UCSD-AML1 (cell line): ENCODE measurements around the gene MASP2.
A peak's percentile ranks its signal among the peaks of the same experiment; 100 is the strongest.
"Not testable (repeated sequence)": the region's sequence is repeated elsewhere in the genome, so short reads cannot be mapped to it uniquely, and the experiment has no call there.

Source experiments
- DNase-seq: peaks from one replicate; lab custom pipeline; 2025; ENCODE audit not compliant: unreplicated experiment; lab: John Stamatoyannopoulos, UW

The MASP2 gene

DNA sequence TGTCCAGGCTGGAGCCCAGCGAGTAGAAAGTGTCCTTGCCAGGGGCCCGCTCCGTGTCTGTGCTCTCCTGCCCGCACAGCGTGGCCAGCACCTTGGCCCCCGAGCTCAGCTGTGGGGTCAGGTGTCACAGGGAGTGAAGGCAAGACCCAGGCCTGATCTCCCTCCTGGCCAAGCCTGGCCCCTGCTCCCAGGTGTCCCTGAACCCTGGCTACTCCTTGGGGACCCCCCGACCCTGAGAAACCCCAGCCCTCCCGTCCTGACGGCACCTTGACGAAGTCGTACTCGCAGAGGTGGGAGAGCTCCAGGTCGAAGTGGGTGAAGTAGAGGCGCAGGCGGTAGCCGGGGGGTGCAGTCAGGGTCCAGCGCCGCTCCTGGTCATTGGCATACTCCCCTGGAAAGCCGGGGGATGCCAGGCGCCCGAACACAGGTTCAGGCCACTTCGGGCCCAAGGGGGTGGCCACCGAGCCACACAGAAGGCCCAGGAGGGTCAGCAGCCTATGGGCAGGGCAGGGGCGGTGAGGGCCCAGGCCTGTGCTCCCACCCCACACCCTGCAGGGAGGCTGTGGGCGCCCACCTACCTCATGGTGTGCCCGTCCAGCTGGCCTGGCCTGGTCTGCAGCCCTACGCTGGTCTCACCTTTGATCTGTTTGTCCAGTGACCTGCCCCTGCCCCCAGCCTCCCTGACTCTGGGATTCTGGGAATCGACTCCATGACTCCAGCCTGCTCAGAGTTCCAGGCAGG lies at the start of gene MASP2:
Gene MASP2 (minus strand): TSS at position 615 of the 741 bp plus-strand sequence. CDS start 32 bp downstream, at position 583.
- no peak for DNase-seq

DNA sequence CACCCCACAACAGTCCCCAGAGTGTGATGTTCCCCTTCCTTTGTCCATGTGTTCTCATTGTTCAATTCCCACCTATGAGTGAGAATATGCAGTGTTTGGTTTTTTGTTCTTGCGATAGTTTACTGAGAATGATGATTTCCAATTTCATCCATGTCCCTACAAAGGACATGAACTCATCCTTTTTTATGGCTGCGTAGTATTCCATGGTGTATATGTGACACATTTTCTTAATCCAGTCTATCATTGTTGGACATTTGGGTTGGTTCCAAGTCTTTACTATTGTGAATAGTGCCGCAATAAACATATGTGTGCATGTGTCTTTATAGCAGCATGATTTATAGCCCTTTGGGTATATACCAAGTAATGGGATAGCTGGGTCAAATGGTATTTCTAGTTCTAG lies 36.7 kb upstream of the MASP2 start:
- DNase-seq = not testable (repeated sequence)

DNA sequence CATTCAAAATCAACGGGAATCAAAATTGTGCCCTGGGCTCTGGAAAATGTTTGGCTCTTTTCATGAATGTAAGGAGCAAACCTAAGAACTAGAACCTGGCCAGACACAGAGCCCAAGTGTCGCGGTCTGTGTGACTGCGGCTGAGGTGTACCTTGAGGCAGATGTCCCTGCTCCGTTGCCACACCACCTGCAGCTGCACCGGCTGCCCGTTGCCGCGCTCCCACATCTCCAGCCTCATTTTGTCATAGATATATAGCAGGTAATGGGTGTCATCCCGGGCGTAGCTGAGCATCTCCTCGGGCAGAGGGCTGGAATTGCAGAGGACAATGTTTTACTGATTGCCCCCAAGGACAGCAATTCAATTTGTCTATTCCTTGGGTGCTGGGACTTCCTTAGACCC lies 33.9 kb upstream of the MASP2 start:
- no peak for DNase-seq

DNA sequence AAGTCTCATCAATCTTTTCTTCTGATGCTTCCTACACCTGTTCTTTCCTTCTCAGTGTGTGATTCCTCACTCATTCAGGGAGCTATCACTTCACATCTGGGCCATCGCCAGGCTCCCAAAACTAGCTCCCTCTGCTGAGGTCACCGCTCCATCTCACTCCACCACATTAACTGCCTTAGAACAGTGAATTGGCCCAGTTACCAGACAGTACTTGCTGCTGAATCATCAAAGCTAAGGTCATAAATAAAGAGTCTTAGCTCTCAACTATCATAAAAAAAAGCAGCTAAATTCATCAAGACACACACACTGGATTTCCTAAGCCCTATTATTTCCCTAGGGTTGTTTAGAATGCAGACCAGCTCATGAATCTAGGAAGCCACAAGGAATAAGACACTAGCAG lies 31.6 kb upstream of the MASP2 start:
- DNase-seq = no peak

DNA sequence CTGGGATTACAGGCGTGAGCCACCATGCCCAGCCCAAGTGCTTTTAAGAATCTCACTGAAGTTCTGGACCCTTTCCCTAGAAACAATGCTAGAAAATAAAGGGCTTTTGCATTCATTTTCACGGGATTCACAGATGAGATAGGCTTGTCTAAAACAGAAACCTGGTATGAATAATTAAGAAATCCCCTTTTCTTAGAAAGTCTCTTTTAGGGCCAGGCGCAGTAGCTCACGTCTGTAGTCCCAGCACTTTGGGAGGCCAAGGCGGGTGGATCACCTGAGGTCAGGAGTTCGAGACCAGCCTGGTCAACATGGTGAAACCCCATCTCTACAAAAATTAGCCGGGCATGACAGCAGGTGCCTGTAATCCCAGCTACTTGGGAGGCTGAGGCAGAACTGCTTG lies 26.4 kb upstream of the MASP2 start:
- DNase-seq = not testable (repeated sequence)

DNA sequence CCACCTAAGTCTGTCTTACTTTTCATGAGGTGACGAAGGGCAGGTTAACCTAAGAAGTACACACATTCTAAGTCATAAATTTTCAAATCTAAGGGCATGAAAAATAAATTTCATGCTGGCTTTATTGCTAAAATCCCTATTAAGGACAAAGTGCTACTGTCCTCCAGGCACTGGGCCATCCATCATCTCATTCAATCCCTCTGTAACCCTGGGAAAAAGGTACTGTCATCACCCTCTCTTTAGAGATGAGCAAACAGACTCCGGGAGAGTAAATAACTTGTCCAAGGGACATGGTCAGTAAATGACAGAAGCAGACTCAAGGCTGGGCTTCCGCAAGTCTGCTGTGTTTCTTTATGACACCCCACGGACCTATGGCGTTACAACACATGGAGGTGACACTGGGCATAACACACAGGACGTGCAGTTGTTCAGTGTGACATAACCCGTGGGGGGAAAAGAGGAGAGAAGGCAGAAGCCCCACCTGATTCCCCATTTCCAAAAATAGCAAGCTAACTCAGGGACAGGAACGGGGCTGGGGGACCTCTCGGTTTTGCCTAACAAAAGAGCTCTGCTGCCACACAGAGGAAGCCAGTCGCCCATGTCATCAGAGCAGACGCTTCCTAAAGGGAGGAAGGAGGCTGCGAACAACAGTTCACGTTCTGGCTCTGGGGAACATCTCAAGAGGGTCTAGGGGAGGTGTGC lies 25.3 kb upstream of the MASP2 start:
- no peak for DNase-seq

DNA sequence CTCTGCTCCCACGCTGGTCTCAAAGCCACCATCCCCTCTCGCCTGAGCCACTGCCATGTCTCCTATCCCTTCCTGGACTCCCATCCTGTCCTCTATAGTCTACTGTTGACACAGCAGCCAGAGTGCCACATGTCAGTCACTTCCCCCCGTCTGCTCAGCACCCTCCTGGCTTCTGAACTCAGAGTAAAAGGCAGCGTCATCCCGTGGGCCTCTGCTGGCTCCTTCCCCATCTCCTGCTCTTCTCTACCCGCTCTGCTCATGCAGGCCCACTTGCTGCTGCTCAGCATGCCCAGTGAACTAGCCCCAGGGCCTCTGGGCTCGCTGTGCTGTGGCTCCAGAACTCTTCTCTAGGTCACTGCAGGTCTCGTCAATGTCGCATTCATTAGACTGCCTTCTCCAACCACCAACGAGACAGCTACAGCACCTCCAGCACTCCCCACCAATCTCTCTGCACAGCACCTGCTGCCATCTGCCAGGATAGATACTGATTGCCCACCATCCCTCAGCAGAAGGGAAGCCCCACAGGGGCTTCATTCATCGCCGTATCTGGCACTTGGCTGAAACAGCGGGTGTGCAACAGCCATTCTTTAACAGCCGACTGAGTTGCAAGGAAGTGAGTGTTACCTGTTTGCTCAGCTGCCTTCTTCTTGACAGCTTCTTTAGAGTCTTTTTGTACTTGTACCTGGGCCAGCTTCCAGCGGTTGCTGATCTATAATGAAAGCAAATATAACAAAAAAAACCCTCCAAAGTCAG lies 24.6 kb upstream of the MASP2 start:
- DNase-seq = no peak

DNA sequence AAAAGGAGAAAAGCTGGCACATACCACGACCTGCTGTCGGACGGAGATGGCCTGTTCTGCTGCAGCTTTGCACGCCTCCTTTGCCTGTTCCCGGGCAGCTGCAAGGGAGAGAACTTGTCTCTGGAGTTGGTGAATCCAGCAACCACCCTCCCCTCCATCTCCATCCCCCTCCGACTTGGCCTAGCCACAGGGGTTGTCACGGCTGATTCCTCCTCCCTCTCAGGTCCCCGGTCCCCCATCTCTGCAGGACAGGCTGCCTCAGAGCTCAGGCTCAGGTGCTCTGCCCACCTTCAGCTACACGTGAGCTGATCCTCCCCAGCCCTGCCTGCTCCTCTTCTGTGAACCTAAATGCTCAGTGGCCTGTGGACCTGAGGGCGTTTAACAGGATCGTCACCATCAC lies 23.8 kb upstream of the MASP2 start:
- DNase-seq = no peak

DNA sequence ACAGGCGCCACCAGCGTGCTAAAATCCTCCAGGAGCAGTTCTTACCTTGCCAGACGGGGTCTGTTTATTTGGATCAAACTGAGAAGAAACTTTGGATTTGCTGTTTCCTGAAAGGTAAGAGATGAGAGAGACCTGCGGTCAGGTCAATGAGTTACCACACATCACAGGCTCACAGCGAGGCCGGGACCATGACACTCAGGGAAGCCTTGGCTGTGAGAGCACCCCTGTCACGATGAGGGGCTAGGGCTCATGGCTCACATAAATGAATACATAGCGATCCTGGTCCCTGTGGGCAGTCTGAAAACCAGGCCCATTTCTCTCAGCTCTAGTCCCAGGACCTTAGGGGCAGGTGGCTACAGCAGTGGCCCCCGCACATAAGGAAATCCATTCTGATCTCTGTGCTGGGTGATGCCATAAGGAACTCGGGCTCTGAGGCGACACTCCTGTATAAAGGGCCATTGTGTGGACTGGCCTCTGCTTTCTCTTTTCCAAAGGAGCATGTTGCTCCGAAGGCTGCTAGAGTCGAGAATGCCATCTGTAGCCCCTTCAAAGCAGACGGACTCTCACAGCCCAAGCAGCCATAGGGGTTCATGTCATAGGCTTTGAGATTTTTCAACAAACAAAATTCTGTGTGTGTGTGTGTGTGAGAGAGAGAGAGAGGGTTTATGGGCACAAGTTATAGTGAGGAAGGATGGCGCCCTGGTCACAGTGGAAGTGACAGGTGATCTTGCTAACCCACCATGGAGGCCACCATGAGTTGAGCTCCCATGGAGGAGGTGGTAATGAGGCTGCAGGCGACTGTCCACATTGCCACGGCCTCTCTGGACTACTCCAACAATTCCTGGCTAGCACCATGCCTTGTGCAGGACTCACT lies 21.8 kb upstream of the MASP2 start:
- DNase-seq = no peak

DNA sequence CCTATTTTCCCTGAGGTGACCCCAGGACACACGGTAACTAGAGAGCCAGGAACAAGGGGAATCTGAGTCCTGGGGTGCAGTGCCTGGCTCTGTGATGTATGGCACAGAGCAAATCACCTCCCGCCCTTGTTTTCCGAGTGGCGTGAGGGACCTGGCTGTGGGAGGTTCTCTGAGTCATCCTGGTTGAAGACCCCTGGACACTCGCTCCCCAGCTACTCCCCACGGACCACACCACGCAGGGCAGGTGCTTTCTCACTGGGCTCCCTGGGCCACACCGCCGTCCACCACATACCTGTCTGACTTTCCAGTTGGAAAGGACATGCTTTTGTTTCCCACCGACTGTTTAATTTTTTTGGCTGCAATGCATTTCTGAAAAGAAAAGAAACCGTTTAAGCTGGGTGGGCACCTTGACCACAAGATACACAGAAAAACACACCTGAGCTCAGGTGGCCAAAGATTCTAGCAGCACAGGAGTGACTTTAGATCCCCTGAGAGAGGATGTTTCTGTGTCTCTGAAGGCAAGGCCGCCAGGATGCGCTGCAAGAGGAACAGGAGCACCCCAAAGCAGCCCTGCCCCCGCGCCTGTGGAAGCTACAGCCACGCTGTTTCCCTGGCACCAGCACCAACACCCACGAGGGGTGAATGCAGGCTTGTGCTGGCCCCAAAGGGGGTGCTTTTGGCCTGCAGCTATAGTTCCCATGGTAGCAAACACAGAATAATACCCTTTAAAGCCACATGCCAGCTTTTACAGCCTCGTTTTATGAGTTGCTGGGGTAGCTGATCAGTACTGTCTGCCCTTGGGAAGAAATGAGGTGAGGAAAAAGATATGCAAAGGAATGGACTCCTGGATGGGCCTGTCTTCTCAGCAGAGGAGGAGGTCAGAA lies 20.9 kb upstream of the MASP2 start:
- DNase-seq = no peak

DNA sequence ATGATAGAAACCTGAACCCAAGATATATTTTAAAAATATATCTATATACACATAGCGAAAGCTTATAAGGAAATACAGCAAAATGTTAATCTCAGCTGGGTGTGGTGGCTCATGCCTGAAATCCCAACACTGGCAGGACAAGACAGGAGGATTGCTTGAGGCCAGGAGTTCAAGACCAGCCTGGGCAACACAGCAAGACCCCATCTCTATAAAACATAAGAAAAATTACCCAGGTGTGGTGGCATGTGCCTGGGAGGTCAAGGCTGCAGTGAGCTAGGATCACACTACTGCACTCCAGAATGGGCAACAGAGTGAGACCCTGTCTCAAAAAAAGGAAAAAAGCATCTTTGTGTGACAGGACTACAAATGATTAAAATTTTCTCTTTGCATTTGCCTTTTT lies 18.8 kb upstream of the MASP2 start:
- no peak for DNase-seq

DNA sequence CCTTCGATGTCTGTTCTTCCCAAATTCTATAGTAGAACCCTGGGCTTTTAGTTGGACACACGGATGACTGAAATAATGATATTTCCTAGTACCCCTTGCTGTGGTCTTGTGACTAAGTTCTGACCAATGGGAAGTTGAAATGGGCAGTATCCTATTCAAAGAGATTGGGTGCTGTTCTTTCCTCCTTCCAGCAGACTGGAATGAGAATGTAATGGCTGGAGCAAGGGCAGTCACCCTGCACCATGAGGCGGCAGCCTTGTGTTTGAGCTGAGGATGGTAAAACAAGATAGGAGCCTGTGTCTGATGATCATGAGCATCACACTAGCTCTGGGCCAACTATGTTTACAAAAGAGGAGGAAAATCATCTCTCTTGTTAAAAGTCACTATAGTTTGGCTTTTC lies 17.9 kb upstream of the MASP2 start:
- no peak for DNase-seq

DNA sequence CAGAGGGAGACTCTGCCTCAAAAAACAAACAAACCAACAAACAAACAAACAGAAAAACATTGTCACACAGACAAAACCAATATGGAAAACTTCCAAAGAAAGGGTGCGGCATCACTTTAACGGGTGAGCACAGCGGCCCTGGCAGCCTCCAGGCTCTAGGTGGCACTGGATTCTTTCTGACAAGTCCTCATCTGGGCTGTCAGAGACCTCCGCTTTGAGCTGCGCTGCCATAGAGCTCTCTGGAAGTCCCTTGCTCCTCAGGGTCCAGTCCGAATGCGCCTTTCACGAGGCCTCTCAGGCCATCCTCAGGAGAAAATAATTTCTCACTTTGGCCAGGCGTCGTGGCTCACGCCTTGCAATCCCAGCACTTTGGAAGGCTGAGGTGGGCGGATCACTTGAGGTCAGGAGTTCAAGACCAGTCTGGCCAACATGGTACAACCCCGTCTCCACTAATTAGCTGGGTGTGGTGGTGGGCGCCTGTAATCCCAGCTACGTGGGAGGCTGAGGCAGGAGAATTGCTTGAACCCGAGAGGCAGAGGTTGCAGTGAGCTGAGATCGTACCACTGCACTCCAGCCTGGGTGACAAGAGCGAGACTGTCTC lies 17.0 kb upstream of the MASP2 start:
- not testable (repeated sequence) for DNase-seq

DNA sequence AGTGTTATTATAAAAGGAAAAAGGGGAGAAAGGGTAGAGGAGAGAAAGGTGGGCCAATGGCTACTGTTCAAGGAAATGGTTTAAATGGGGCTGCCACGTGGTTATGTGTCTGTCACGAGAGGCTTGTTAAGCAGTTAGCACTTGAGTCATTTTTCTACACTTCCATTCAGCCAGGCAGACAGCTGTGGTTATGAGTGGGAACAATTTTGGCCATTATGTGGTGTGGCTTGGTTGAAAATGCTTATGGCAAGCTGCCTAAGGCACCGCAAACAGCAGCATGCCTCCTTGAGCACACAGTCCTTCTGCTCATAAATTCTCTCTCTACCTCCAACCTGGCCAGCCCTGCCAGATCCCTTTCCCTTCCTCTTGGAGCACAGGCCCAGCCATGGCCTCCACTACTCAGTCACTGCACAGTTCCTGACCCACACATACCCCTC lies 15.9 kb upstream of the MASP2 start:
- DNase-seq = no peak

DNA sequence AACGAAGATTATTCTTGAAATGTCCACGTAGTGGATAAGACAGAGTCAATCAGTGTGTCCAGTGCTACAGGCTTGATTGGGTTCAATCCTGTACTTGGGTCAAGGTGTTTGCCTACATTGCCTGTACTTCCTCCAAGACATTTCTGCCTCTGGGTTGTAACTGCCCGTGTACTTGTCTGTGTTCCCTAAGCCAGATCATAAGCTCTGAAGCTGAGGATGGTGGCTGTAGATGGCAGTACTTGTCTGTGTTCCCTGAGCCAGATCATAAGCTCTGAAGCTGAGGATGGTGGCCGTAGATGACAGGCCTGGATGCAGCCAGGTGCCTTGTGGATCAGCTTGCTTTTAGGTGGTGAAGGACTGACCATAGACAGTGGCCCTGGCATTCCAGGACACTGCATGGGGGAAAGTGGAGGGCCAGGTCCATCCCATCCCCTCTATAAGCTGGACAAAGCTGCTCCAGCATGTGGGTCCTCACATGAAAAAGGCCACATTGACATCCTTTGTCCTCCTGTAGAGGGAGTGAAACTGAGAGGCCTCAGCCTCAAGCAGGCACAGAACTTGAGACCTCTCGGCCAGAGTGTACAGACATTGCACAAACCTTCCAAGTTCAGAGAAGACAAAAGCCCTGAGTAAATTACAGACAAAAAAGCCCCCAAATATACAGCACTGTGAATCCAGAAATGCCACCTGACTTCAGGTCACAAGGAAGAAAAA lies 14.8 kb upstream of the MASP2 start:
- no peak for DNase-seq

DNA sequence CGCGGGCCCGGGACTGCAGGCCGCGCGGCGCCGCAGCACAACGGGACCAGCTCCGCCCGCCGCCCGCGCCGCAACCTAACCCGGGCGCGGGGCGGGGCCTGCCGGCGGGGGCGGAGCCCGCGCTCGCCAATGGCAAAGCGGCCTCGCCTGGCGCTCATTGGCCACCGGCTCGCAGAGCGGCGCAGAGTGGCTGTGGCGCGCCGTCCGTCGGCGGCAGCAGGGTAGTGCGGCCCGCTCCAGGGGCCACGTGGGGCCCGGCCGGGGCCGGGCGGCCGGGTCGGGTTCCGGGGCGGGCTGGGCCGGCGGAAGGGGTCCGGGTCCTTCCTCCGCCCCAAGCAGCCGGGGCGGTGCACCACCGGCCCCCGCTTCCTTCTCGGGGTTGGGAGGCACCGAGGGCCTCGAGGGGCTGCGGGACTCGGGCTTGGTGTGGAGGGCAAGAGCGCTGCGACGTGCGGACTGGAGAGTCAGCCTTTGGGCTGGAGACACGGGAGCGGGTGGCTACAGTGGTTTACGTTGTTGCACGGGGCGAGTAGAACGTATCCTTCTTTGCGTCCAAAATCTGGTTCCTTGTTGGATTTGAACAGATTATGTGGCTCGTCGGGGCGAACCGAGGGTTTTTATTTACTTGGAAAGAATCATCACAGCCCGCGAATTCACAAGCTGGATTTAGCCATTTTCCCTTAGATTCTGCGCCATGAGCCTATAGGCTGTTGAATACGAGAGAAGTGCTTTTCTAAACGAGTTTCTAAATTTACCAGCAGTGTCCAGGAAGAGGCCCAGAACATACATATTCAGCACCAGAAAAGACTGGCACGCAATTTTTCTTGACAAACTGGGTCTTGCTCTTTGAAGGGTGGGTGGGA lies 13.2 kb upstream of the MASP2 start, which contains the start of gene SRM:
Gene SRM (minus strand): TSS at position 51 of the 863 bp plus-strand sequence. CDS start 75 bp downstream, outside the sequence.
- DNase-seq = peak; percentile 94

DNA sequence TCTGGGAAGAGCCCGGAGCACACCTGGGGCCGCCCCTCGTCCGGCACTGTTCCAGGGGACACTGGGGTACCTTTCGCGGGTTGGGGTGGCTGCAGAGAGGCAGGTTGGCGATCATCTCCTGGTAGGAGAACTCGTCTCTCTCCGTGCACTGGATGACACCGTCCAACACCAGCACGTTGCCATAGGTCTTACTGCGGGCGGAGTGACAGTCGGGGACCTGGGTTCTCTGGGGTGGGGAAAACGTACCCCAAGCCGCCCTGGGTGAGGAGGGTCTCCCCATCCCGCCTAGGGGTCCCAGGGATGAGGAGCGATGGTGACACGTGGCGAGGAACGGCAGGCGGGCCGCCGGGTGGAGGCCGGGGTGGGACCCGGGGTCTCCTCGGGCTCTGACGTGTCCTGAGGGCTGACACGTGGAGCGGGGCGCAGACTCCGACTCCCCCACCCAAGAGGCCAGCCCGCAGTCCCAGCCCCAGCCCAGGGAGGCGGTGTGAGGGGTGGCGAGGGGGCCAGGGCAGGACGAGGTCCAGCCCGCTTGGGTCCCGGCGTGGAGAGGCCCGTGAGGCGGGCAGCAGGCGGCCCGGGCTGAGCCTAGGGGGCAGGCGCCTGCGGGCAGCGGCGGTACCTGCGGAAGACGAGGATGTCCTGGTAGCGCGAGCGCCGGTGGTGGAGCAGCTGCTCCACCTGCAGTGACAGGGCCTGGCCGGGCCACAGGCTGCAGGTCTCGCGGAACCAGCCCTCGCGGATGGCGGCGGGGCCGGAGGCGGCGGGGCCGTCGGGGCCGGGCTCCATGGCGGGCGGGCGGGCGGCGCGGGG lies 12.3 kb upstream of the MASP2 start:
- DNase-seq = no peak
